ENCODE measurements around the gene PLEKHA7. TPM values are rescaled to one million over a fixed set of nuclear protein-coding genes. Genes with fewer than 3 reads are reported as not detected.

The PLEKHA7 gene
- polyA plus RNA-seq, 1 experiment: 0.05 TPM

DNA sequence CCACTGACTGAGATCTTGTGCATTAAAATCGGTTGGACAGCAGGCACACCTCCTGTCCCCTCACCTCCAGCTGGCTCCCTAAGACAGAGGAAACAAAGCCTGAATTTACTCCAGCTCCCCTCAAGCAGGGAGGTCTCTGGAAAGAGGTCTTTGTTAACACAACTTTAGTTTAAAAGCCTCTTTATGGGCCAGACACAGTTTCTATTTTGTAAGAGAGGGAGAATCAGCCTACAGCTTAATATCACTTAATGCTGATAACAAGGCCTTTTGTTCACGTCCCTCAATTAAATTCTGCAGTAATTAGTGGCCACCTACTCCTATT is 36.3 kb downstream of the PLEKHA7 start:
- ChIA-PET POLR2A (no interaction called here), CTCF (no interaction called here)
- Histone ChIP-seq H3K4me3 (ENCODE audit: low read depth, low read length) (no peak overlapping the region), H3K9me3 (ENCODE audit: control insufficient read depth, insufficient read depth, low read length) (no peaks in the 10 kb centered on the region), H3K27ac (ENCODE audit: low read depth, low read length) (no peak overlapping the region), H3K27me3 (ENCODE audit: control insufficient read depth, insufficient read depth, low read length) (peaks cover 3% of the 10 kb centered on the region)
- no peak for DNase-seq (ENCODE audit: low read depth, low spot score)
- no peak for TF ChIP-seq CTCF (IDR thresholded peaks at IDR 0.05; ENCODE audit: low read depth, low read length)

DNA sequence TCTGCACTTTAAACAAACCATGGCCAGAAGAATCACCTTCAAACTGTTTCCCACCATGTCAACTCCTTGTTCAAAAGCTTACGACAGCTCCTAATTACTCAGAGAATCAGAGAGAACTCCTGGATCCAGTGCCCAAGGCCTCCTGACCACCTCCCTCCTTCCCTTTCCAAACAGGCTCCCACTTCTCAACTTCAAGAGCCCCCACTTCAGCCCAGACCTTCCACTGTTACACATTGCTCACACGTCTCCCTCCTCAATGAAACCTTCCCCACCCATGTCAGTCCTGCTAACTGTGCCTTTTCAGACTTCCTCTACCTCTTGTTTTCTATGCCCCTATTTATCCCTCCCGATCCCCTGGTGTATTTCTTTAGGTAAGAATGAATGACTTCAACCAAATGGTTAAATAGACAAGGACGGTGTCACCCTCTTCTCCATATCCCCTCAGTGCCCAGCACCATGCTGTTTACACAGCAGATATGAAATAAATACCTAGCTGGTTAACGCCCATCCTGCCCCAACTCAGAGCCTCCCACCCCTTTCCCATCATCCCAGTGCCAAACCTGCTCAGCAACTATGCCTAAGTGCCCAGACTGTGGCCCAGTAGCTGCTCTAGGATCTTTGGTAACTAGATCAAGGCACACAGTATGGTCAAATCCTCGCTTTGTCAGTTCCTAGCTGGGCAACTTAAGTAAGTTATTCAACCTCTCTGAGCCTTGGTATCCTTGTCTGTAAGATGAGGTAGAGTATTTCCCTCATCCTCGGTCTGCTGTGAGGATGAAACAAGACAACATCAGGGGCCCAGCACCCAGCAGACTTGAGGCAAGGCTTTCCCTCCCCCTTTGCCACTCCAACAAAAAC is 36.8 kb downstream of the PLEKHA7 start:
- Histone ChIP-seq H3K27me3 (ENCODE audit: control insufficient read depth, insufficient read depth, low read length) (peaks cover 3% of the 10 kb centered on the region), H3K27ac (ENCODE audit: low read depth, low read length) (no peak overlapping the region), H3K9me3 (ENCODE audit: control insufficient read depth, insufficient read depth, low read length) (no peaks in the 10 kb centered on the region), H3K4me3 (ENCODE audit: low read depth, low read length) (no peak overlapping the region)
- ChIA-PET POLR2A (no interaction called here), CTCF (no interaction called here)
- no peak for DNase-seq (ENCODE audit: low read depth, low spot score)
- no peak for TF ChIP-seq CTCF (IDR thresholded peaks at IDR 0.05; ENCODE audit: low read depth, low read length)

DNA sequence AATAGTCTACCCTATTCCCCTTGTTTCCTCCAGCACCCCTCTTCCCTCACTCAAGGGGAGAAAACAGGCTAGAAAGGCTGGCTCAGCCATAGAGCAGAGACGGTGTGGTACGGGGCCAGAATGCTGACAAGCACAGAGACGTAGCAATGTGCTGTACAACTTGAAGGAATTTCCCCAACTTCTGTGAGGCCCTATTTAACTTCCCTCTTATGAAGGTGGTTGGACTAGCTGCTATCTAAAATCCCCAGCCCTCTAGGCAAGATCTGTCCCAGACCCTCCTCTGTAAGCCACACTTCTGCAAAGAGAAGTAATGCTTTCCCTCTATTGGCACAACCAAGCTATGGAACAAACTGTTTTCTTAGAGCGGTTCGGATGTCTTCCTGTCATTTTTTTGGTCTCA is 37.8 kb downstream of the PLEKHA7 start:
- no peak overlapping the region for H3K4me3 ChIP-seq (ENCODE audit: low read depth, low read length)
- no peak for TF ChIP-seq CTCF (IDR thresholded peaks at IDR 0.05; ENCODE audit: low read depth, low read length)
- POLR2A ChIA-PET: no interaction called here
- no peak overlapping the region for H3K27ac ChIP-seq (ENCODE audit: low read depth, low read length)
- no peak for DNase-seq (ENCODE audit: low read depth, low spot score)
- no peaks in the 10 kb centered on the region for H3K9me3 ChIP-seq (ENCODE audit: control insufficient read depth, insufficient read depth, low read length)
- CTCF ChIA-PET: no interaction called here
- H3K27me3 ChIP-seq (ENCODE audit: control insufficient read depth, insufficient read depth, low read length): peaks cover 3% of the 10 kb centered on the region

DNA sequence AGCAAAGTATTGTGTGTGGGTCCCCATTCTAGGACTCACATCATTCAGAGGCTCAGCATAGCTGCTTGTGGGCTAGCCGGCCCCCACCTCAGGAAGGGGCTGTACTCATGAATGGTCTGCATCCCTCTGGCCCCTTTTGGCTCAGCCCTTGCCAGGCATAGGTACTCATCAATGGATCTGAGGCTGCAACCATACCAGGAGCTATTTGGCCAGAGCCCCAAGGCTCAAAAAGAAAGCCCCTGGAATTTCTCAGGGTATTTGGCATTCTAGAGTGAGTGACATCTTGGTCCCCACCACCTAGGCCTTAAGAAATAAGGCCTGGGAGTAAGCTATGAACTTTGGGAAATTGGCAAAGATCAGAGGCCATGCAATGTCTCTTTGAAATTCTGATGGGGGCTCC is 38.3 kb downstream of the PLEKHA7 start:
- POLR2A ChIA-PET: no interaction called here

More for the DNA sequence above, 38.3 kb downstream of the PLEKHA7 start:
- no peak for DNase-seq (ENCODE audit: low read depth, low spot score)
- Histone ChIP-seq H3K27me3 (ENCODE audit: control insufficient read depth, insufficient read depth, low read length) (peaks cover 3% of the 10 kb centered on the region), H3K4me3 (ENCODE audit: low read depth, low read length) (no peak overlapping the region), H3K27ac (ENCODE audit: low read depth, low read length) (no peak overlapping the region), H3K9me3 (ENCODE audit: control insufficient read depth, insufficient read depth, low read length) (no peaks in the 10 kb centered on the region)
- CTCF ChIA-PET: no interaction called here
- no peak for TF ChIP-seq CTCF (IDR thresholded peaks at IDR 0.05; ENCODE audit: low read depth, low read length)

Measured in AG04450 (cell line).